H1 (cell line): ENCODE results near the gene KIF26B. TPM values are rescaled to one million over a fixed set of nuclear protein-coding genes. Genes with fewer than 3 reads are reported as not detected.

Source experiments
- CTCF ChIA-PET: fragments of 300-600 bp; sonication (Branson Sonifier 250); formaldehyde crosslinking; loops from one replicate; lab custom pipeline; 2021; ENCODE audit not compliant: partially characterized antibody; lab: Charles Lee
- POLR2A ChIA-PET: fragments of 300-600 bp; sonication (Branson Sonifier 250); formaldehyde crosslinking; loops from one replicate; lab custom pipeline; 2021; ENCODE audit warnings: inconsistent platforms; ENCODE audit not compliant: partially characterized antibody; lab: Charles Lee
- DNase-seq, 2 experiments: peaks; one replicate each; pipeline versions ENCODE4 v3.0.0 to v3.0.0-alpha.2; 2010 to 2022; ENCODE audit warnings: low spot score in 2 of 2, low read depth in 1 of 2, mixed read lengths in 1 of 2
- FAIRE-seq: peaks from 2 replicates; lab custom pipeline; 2011; peaks lifted over from hg19 to GRCh38; lab: Jason Lieb, UNC
- H2AFZ ChIP-seq: 2 replicates; pipeline ENCODE4 v1.8.1; 2012; ENCODE audit warnings: low read length, inconsistent platforms
- H2AK5ac ChIP-seq: 2 replicates; pipeline ENCODE4 v1.6.1; 2013; ENCODE audit warnings: low read depth, low read length
- H2BK120ac ChIP-seq: replicated peaks from 2 replicates; pipeline ENCODE3; 2013; ENCODE audit warnings: low read depth, low read length, inconsistent platforms
- H2BK12ac ChIP-seq: 2 replicates; pipeline ENCODE4 v1.6.1; 2013; ENCODE audit warnings: low read depth, low read length
- H2BK15ac ChIP-seq: 2 replicates; pipeline ENCODE4 v1.6.1; 2013; ENCODE audit warnings: low read length
- H2BK20ac ChIP-seq: 2 replicates; pipeline ENCODE4 v1.6.1; 2013; ENCODE audit warnings: low read length
- H2BK5ac ChIP-seq: 2 replicates; pipeline ENCODE4 v1.6.1; 2013; ENCODE audit warnings: low read depth, low read length
- H3K14ac ChIP-seq: 2 replicates; pipeline ENCODE4 v1.6.1; 2013; ENCODE audit warnings: inconsistent platforms; ENCODE audit not compliant: insufficient read length
- H3K18ac ChIP-seq: 2 replicates; pipeline ENCODE4 v1.6.1; 2013; ENCODE audit warnings: low read length; ENCODE audit errors: extremely low read depth
- H3K23ac ChIP-seq: 2 replicates; pipeline ENCODE4 v1.6.1; 2013; ENCODE audit warnings: inconsistent platforms; ENCODE audit not compliant: insufficient read length
- H3K23me2 ChIP-seq: 2 replicates; pipeline ENCODE4 v1.6.1; 2013; ENCODE audit warnings: low read depth, low read length
- H3K27ac ChIP-seq: 2 replicates; pipeline ENCODE4 v1.6.1; 2011; ENCODE audit warnings: low read depth, low read length, inconsistent platforms
- H3K27me3 ChIP-seq, 4 experiments: replicated peaks in 1 of 4; 1 replicate in 1 of 4; 2 replicates in 3 of 4; pipeline versions ENCODE4 v1.6.1 to v1.8.1; 2011 to 2013; ENCODE audit warnings: low read length in 3 of 4, mild to moderate bottlenecking in 3 of 4, inconsistent platforms in 2 of 4, mixed read lengths in 2 of 4, moderate library complexity in 1 of 4; ENCODE audit not compliant: control insufficient read depth in 3 of 4, insufficient read depth in 3 of 4; ENCODE audit errors: extremely low read depth in 1 of 4
- H3K36me3 ChIP-seq, 4 experiments: 2 replicates each; pipeline versions ENCODE4 v1.6.1 to v1.8.1; 2011 to 2013; ENCODE audit warnings: mild to moderate bottlenecking in 4 of 4, low read length in 3 of 4, moderate library complexity in 2 of 4, control low read depth in 1 of 4, inconsistent platforms in 1 of 4; ENCODE audit not compliant: insufficient read depth in 4 of 4, control insufficient read depth in 2 of 4
- H3K4ac ChIP-seq: replicated peaks from 2 replicates; pipeline ENCODE3; 2013; ENCODE audit warnings: low read length, low read depth, mixed read lengths, inconsistent platforms; ENCODE audit not compliant: insufficient read length
- H3K4me1 ChIP-seq, 4 experiments: replicated peaks in 1 of 4; 1 replicate in 1 of 4; 2 replicates in 3 of 4; pipeline versions ENCODE4 v1.6.1 to v1.8.1; 2011 to 2013; ENCODE audit warnings: low read length in 3 of 4, inconsistent platforms in 2 of 4, mixed read lengths in 1 of 4; ENCODE audit not compliant: insufficient read depth in 4 of 4, control insufficient read depth in 3 of 4
- H3K4me2 ChIP-seq, 2 experiments: 2 replicates each; pipeline versions ENCODE4 v1.6.1 to v1.8.1; 2011 to 2013; ENCODE audit warnings: low read depth in 2 of 2, low read length in 2 of 2, control low read depth in 1 of 2, inconsistent platforms in 1 of 2, mild to moderate bottlenecking in 1 of 2; ENCODE audit not compliant: insufficient read depth in 1 of 2
- H3K4me3 ChIP-seq, 4 experiments: fragments of 200-600, 300-600 bp in 1 of 4; sonication (generic), shearing (Covaris generic), sonication (Bioruptor Twin) in 1 of 4; 2 replicates each; pipeline versions ENCODE4 v1.5.1 to v1.8.1; 2011 to 2016; ENCODE audit warnings: low read length in 4 of 4, low read depth in 3 of 4, control low read depth in 2 of 4, inconsistent platforms in 2 of 4, mild to moderate bottlenecking in 2 of 4, mixed read lengths in 1 of 4, moderate library complexity in 1 of 4; ENCODE audit not compliant: insufficient read depth in 2 of 4; ENCODE audit errors: extremely low read depth in 1 of 4
- H3K56ac ChIP-seq: replicated peaks from 2 replicates; pipeline ENCODE3; 2013; ENCODE audit warnings: low read depth, mild to moderate bottlenecking, mixed read lengths, low read length, inconsistent platforms; ENCODE audit not compliant: insufficient read length
- H3K79me1 ChIP-seq: 2 replicates; pipeline ENCODE4 v1.6.1; 2013; ENCODE audit warnings: low read depth, low read length, control low read depth
- H3K79me2 ChIP-seq, 2 experiments: 2 replicates each; pipeline versions ENCODE4 v1.6.1 to v1.8.1; 2012 to 2013; ENCODE audit warnings: low read length in 2 of 2, mild to moderate bottlenecking in 2 of 2, inconsistent platforms in 1 of 2; ENCODE audit not compliant: insufficient read depth in 2 of 2, control insufficient read depth in 1 of 2
- H3K9ac ChIP-seq, 4 experiments: replicated peaks in 1 of 4; 1 replicate in 1 of 4; 2 replicates in 3 of 4; pipeline versions ENCODE4 v1.6.1 to v1.8.1; 2011 to 2013; ENCODE audit warnings: low read depth in 3 of 4, low read length in 3 of 4, control low read depth in 2 of 4, mild to moderate bottlenecking in 2 of 4, moderate library complexity in 2 of 4, inconsistent platforms in 1 of 4; ENCODE audit errors: extremely low read depth in 1 of 4
- H3K9me3 ChIP-seq, 2 experiments: 2 replicates each; pipeline versions ENCODE4 v1.6.1 to v1.8.1; 2012 to 2013; ENCODE audit warnings: mild to moderate bottlenecking in 2 of 2, moderate library complexity in 2 of 2, control low read depth in 1 of 2, inconsistent platforms in 1 of 2, low read depth in 1 of 2, low read length in 1 of 2, mixed read lengths in 1 of 2; ENCODE audit not compliant: insufficient read depth in 2 of 2
- H4K20me1 ChIP-seq, 2 experiments: replicated peaks in 1 of 2; 2 replicates each; pipeline versions ENCODE3 to v1.8.1; 2011 to 2013; ENCODE audit warnings: inconsistent platforms in 2 of 2, low read length in 2 of 2, mild to moderate bottlenecking in 1 of 2; ENCODE audit not compliant: insufficient read depth in 2 of 2, control insufficient read depth in 1 of 2
- H4K5ac ChIP-seq: 2 replicates; pipeline ENCODE4 v1.6.1; 2013; ENCODE audit warnings: low read length, low read depth, mixed read lengths, inconsistent platforms; ENCODE audit not compliant: insufficient read length
- H4K8ac ChIP-seq: 2 replicates; pipeline ENCODE4 v1.8.0; 2013; ENCODE audit warnings: mild to moderate bottlenecking, moderate library complexity, low read length, inconsistent platforms; ENCODE audit not compliant: insufficient read depth; ENCODE audit errors: extremely low read depth
- H4K91ac ChIP-seq: replicated peaks from 2 replicates; pipeline ENCODE3; 2013; ENCODE audit warnings: low read length, mixed read lengths, inconsistent platforms; ENCODE audit not compliant: insufficient read length
- FOSL1 ChIP-seq: IDR thresholded peaks from 2 replicates; pipeline ENCODE4 v1.6.1; 2011; ENCODE audit warnings: mild to moderate bottlenecking, low read depth, low read length, moderate library complexity; ENCODE audit not compliant: insufficient read depth
- KDM1A ChIP-seq: fragments of 200-600, 300-600 bp; sonication (generic); IDR thresholded peaks from 2 replicates; pipeline ENCODE4 v1.7.1; 2016; ENCODE audit warnings: mild to moderate bottlenecking, low read length, borderline replicate concordance
- WGBS, 2 experiments: shearing (Covaris generic) in 1 of 2; methylation state at CpG; one replicate each; pipeline versions ENCODE4 v1.1.6 to v1.1.7; 2013 to 2015; ENCODE audit warnings: low lambda C conversion rate in 2 of 2, mixed read lengths in 2 of 2, inconsistent platforms in 1 of 2, low coverage in 1 of 2, missing lambda C conversion rate in 1 of 2; ENCODE audit not compliant: insufficient replicate concordance in 2 of 2, insufficient coverage in 1 of 2, insufficient read length in 1 of 2; ENCODE audit errors: extremely low coverage in 1 of 2, missing lambda C conversion rate in 1 of 2; 5-methylcytosine and 5-hydroxymethylcytosine counted together
- polyA plus RNA-seq, 7 experiments: library from polyadenylated mRNA; depleted of rRNA in 3 of 7; stranded (reverse) in 5 of 7; unstranded in 2 of 7; fragments of >200 nt in 5 of 7; fragments of 200-250 nt in 2 of 7; gene quantifications; 1 replicate in 5 of 7; 2 replicates in 1 of 7; 4 replicates in 1 of 7; pipeline versions ENCODE4 v1.2.1 to v1.2.3, GENCODE V29; 2011 to 2013; ENCODE audit warnings: missing spikeins in 2 of 7, mixed read lengths in 2 of 7
- total RNA-seq: library from RNA; stranded (reverse); fragmentation: NEBNext Ultra II Directional; extraction: Animal tissue kit (Norgen Biotek cat#: 25700); gene quantifications from 2 replicates; pipeline ENCODE4 v1.2.1, GENCODE V29; 2021

The KIF26B gene
- total and polyA plus RNA-seq, 2 of the 8 experiments (the other 6 are each of a cell fraction or from before 2014, with no cell fraction given): 0.06 to 0.28 TPM

- H4K5ac ChIP-seq: no peak overlapping the region
- H3K79me1 ChIP-seq: no peaks in the 10 kb centered on the region
- no peak overlapping the region for H3K27ac ChIP-seq
- TF ChIP-seq FOSL1: no peak
- no peak for TF ChIP-seq KDM1A
- no peaks in the 10 kb centered on the region for H3K9me3 ChIP-seq
- no peak overlapping the region for H3K4me3 ChIP-seq
- no peak overlapping the region for H2AK5ac ChIP-seq
- no peak for FAIRE-seq
- no peak for DNase-seq
- WGBS, 2 experiments: 91% methylated on average over 6 of the region's 6 CpGs; no CpG with 5 or more reads in 1 of the 2 experiments
- H3K23me2 ChIP-seq: no peaks in the 10 kb centered on the region
- H4K91ac ChIP-seq: no peak overlapping the region
- no peaks in the 10 kb centered on the region for H4K20me1 ChIP-seq
- no peak overlapping the region for H2BK120ac ChIP-seq
- H4K8ac ChIP-seq: no peak overlapping the region
- no peaks in the 10 kb centered on the region; a peak in 1 of 7 replicates for H3K27me3 ChIP-seq
- no peak overlapping the region for H3K4ac ChIP-seq
- no peak overlapping the region for H3K23ac ChIP-seq
- no peaks in the 10 kb centered on the region for H3K79me2 ChIP-seq
- no peak overlapping the region for H3K14ac ChIP-seq
- H2BK12ac ChIP-seq: peak overlapping the region; percentile 71; the same call in 1 of the 2 replicates
- CTCF ChIA-PET: interaction anchor here (1.0 to 1.4 kb wide), 3 partner anchors 9 to 33 kb away, joined by 3 to 5 read pairs (median 5); no protein-coding TSS in a partner anchor
- H3K4me1 ChIP-seq: peaks cover under 1 to 8% (median 4%) of the 10 kb centered on the region in 4 experiments; a peak in 6 of 7 replicates
- POLR2A ChIA-PET: interaction anchor here (1.0 to 1.7 kb wide), 2 partner anchors 10 to 18 kb away, joined by 3 read pairs; no protein-coding TSS in a partner anchor
- no peak overlapping the region for H3K4me2 ChIP-seq
- no peak overlapping the region for H2AFZ ChIP-seq
- H3K9ac ChIP-seq: no peak overlapping the region
- H3K56ac ChIP-seq: no peak overlapping the region
- no peaks in the 10 kb centered on the region for H3K36me3 ChIP-seq
- no peak overlapping the region for H2BK20ac ChIP-seq
- no peak overlapping the region; the same call in 1 of the 2 replicates for H2BK15ac ChIP-seq
- no peak overlapping the region for H3K18ac ChIP-seq
- no peak overlapping the region for H2BK5ac ChIP-seq
Measured at GRCh38 chr1:245483247-245483646, 328.5 kb downstream of the KIF26B start.
